Measurements from ENCODE around the gene FETUB.
"Not testable (repeated sequence)": the region's sequence is repeated elsewhere in the genome, so short reads cannot be mapped to it uniquely, and the experiment has no call there.

FETUB gene

GRCh38 chr3:186697510-186697909 lies 57.3 kb downstream of the FETUB start:
- TF ChIP-seq, protein P1, sequence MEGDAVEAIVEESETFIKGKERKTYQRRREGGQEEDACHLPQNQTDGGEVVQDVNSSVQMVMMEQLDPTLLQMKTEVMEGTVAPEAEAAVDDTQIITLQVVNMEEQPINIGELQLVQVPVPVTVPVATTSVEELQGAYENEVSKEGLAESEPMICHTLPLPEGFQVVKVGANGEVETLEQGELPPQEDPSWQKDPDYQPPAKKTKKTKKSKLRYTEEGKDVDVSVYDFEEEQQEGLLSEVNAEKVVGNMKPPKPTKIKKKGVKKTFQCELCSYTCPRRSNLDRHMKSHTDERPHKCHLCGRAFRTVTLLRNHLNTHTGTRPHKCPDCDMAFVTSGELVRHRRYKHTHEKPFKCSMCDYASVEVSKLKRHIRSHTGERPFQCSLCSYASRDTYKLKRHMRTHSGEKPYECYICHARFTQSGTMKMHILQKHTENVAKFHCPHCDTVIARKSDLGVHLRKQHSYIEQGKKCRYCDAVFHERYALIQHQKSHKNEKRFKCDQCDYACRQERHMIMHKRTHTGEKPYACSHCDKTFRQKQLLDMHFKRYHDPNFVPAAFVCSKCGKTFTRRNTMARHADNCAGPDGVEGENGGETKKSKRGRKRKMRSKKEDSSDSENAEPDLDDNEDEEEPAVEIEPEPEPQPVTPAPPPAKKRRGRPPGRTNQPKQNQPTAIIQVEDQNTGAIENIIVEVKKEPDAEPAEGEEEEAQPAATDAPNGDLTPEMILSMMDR (conservative IDR thresholded peaks at IDR 0.05; ENCODE audit: control insufficient read depth, insufficient read depth, low read depth, low read length) = no peak
- no peak overlapping the region for H3K4me3 ChIP-seq (ENCODE audit: control insufficient read depth, low read depth, low read length)
- DNase-seq (ENCODE audit: low read depth) = no peak

DNA sequence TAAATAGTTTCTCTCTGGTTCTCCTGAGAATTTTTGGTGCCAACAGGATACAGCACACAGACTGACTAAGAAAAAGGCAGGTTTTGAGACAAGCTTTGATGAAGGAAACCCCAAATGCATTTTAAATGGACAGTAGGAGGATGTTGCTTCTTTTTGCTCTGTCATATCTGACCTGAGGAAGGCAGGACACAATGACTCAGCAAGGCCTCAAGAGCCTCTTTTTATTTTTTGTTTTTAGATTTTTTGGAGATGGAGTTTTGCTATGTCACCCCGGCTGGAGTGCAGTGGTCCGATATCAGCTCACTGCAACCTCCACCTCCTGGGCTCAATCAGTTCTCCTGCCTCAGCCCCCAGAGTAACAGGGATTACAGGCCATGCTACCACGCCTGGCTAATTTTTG lies 60.1 kb downstream of the FETUB start:
- no peak overlapping the region for H3K4me3 ChIP-seq (ENCODE audit: control insufficient read depth, low read depth, low read length)
- TF ChIP-seq, protein P1 (conservative IDR thresholded peaks at IDR 0.05; ENCODE audit: control insufficient read depth, insufficient read depth, low read depth, low read length) = no peak
- no peak for DNase-seq (ENCODE audit: low read depth)

- DNase-seq (ENCODE audit: low read depth); H3K4me3 ChIP-seq (ENCODE audit: control insufficient read depth, low read depth, low read length): not testable (repeated sequence)
These were observed 62.3 kb downstream of the FETUB start for GRCh38 chr3:186702451-186702850.
